ENCODE data around the gene MAGI2.

Gene MAGI2

DNA sequence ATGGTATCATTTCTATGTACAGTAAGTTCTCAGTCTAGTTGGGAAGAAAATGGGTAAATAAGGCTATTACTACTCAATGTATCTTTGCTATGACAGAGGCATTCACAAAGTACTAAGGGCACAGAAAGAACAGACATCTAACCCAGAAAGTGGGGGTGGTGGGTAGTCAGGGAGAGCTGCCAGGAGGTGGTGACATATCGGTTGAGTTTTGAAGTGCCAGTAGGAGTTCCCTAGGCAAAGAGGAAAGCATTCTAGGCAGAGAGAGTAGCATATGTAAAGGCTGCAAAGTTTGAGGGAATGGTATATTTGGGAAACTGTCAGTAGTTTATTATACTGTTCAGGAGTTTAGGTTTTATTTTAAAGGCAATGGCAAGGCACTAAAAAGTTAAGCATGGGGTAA, 1372.1 kb downstream of the MAGI2 start:
- DNase-seq (ENCODE audit: low read depth): no peak

DNA sequence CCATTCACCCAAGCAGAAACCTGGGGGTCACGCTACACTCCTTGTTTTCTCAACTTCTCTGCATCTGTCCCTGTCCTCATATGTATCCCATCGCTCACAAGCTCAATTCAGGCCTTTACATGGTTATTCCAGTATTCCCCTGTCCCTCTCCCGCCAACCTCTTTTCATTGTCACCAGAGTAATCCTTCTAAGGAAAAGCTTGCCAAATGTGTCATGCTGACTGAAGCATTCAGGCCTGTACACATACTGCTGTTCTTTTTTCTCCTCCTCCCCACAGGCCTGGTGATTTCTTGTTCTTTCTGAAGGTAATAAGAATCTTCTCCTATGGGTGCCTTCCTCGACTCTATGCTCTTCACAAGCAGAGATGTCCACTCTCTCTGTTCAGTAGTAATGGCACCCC, 1372.7 kb downstream of the MAGI2 start:
- no peak for DNase-seq (ENCODE audit: low read depth)

DNA sequence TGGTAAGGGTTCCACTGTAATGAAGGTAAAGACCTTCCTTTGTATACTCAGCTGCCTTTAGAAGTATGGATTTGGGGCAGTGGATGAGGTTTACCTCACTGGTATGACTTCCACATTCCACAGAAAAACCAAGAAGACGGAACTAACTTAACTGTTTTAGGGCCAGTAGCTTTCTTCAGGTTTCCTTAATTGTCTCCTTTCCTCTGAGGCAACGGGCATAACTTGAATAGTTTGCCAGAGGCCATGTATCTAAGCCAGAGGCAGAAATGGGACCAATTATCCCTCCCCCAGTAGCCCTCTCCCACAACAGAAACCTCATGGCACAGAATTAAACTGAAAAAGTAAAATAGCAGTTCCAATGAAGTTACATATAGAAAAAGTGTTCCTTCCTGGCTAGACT, 1373.2 kb downstream of the MAGI2 start:
- DNase-seq (ENCODE audit: low read depth): no peak

DNA sequence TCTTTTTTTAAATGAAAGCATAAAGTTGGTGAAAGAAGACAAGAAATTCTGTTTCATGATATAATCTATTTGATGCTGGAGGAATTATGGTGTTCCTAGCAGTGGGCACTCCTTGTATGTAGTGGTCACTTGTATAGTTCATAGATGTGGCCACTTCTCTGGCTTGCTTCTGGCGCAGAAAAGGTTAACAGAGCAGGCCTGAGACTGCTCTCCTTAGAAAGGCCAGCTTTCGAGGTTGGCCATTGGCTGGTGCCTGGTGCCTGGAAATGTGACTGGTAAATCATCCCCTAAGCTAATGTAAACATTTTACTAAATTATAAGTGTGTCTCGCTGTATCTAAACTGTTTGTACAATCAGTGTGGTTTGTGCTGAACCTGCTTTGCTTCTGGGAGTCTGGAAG, 1378.8 kb downstream of the MAGI2 start:
- DNase-seq (ENCODE audit: low read depth): no peak

DNA sequence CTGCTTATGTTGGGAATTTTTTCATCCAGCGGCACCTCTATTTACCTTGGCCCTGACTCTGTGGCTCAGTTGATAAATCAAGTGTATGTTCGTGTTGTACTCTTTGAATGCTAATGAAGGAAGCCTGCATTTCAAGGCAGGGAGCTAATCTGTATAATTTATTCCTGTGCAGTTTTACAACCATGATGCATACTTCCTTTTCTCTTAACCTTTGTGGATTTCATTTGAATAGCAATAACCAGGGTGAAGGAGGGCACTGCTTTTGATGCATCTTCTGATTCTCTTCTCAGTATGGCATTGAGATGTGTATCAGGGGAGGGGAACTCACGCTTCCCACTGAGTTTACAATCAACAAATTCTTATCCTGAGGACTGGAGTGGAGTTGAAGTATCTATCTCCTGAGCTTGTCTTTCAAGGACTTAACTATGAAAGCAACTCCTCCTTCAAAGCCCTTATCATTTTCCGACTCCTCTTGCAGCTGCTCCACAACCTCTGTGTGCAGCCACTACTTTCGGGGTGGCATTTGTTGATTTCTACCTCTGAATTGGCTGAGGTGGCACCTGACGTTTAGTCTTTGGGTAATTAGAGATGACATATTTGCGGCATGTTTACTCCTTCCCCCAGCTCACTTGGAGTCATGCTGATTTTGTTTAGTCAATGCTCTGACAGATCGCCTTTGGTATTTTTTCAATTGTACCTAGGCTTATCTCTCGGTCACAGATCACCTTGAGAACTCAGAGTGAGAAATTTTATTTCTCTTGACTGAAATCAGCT, 1379.7 kb downstream of the MAGI2 start:
- no peak for DNase-seq (ENCODE audit: low read depth)

DNA sequence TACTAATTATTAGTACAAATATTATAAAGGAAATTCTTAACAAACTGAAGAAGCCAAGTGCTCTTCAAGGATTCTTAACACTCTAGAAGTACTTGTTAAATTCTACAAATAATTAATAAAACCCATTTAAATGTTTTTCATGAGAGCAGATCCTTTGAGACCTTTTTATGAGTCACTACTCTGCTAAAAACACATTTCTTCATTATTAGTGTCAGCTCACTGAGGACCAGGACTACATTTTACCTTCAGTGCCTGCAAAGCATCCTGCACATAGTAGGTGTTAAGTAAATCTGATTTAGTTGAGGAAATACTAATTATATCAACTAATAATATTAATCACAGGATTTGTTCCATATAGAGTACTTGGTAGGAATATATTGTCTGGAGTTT, 1381.3 kb downstream of the MAGI2 start:
- DNase-seq (ENCODE audit: low read depth): no peak

DNA sequence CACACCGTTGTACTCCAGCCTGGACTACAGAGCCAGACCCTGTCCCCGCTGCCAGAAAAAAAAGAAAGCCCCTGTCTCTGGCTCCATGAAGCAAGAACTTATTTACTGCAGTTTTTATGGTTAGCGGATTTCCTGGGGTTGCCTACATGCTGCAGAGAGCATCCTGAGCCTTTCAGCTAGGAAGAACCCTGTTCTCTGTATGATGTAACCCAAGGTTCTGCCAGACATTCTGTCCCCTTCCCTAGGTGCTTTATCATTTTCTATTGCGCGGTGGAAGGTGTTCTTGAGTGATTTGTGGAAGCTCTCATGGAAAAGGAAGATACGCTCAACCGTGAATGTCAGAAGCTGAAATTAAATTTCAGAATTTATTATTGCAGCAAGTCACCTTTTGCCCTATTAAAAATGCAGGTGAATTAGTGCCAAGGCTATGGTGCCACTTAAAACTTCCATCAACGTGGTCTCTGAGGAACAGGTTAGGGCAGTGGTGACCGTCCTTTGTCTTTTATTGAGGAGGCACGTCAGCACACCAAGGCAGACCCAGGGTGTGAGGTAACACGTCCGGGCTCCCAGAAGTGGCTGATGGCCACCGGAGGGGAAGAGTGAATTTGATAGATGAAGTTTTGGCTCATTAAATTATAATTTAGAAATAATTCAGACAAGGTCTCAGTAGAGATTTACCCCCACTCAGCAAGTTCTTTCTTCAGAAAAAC, 1381.8 kb downstream of the MAGI2 start:
- DNase-seq (ENCODE audit: low read depth): no peak

DNA sequence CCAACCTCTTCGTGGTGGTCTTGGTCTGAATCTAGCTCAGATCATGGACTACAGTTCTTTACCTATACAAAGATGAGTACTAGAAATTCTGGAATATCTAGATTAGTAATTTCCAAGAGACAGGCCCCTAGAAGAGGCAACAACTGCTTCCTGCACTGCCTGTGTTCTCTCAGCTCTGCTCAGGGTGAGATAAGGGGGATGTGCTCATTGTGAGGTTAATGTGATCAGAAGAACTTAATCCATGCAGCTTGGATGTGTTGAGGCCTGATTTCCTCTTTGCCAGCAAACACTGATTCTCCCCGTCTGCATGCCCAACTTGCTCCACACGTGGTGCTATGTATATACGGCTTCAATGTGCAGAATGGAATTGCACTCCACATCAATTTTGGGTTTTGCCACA, 1386.9 kb downstream of the MAGI2 start:
- DNase-seq (ENCODE audit: low read depth): no peak

DNA sequence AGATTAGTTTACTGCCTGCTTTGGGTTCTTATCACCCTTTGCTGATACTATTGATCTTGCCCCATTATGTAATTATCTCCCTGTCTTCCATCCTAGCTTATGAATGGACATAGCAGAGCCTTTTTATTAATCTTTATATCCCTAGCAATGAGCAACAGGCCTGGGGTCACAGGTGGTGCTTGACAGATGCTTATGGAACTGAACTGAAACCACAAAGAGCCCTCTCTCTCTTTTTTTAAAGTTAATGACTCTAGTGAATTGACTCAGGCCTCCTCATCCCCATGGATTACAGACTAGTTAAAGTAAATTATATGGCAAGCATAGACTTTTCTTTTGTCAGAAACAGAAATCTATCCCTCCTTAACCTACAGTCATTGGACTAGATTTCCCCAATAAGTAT, 1389.7 kb downstream of the MAGI2 start:
- DNase-seq (ENCODE audit: low read depth): no peak

DNA sequence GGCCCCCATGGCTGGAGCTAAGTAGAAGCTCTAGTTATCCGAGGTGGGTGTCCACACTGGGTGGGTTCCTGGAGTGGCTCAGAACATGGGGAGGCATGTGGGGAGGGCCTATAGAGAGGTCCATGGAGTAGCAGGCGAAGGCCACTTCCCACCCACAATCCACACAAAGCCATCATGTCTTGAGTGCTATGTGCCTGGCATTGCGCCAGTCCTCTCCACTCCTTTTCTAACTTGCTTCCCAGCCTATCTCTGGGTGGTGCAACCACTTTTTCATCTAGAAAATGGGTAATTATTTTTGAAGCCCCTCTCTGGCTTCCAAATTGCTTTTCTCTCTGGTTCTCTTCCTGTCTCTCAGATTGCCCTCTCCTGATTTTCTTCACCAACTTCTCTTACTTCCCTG, 1391.3 kb downstream of the MAGI2 start:
- DNase-seq (ENCODE audit: low read depth): no peak

DNA sequence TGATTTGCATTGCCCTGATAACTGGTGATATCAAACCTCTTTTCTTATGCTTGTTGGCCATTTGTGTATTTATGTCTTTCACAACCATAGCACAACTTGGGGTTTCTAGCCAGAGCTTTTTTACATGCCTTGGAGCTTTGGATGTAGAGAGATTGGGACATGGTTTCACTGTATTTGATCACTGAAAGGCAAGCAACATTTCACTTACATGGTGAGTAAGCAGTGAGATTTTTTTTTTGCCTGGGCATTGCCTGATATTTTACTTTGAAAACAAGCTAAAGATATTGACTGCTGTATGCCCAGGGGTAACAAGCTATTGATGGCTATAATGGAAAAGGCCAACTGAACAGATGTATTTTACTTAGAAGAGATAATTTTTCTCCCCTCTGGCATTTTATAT, 1395.9 kb downstream of the MAGI2 start:
- DNase-seq (ENCODE audit: low read depth): no peak

DNA sequence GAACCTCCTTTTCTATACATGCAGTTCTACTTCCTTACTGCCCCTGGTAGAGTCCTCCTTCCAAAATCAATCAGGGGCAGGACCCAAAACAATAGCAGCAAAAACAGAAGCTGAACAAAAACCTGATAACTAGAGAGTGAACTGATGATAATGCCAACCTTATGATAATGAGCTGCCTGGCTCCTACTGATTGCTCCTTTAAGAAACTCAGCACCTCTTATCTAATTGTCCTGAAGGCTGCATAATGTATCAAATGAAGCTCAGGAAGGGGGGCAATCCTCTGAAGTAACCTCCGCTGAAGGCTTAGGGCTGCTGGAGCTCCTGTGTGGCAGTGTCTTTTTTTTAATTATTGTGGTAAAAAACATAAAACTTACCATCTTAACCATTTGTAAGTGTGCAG, 1397.9 kb downstream of the MAGI2 start:
- DNase-seq (ENCODE audit: low read depth): no peak

DNA sequence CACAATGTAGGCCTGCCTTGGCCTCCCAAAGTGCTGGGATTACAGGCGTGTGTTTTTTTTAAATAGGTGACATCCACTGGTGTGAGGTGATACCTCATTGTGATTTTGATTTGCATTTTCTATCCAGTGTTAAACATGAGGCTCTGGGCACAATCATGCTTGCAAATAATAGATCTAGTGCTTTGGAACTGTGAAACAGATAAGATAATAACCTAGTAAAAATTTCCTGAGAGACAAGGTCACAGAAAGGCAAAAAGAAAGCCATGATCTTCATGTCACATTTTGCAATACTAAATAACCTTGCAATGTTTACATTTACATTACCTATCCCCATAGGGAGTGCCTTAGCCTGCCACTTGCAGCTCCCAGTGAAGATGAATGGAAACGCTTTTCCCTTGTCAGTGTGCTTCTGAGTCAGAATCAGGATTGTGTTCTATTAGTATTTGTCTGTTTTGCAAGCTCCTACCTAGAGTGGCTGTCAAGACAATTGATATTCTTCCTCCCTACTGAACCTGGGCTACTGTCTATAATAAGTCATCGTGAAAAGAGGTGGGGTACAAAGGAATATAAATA, 1398.4 kb downstream of the MAGI2 start:
- no peak for DNase-seq (ENCODE audit: low read depth)

DNA sequence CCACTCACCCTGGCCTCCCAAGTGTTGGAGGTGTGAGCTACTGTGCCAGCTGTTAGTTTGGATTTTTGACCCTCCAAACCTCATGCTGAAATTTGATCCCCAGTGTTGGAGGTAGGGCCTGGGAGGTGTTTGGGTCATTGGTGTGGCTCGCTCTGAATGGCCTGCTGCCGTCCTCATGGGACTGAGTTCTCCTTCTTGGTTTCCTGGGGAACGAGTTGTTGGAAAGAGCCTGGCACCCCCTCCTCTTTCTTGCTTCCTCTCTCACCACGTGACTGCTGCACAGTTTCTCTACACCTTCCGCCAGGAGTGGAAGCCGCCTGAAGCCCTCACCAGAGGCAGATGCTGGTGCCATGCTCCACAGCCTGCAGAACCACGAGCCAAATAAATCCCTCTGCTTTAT, 1401.4 kb downstream of the MAGI2 start:
- DNase-seq (ENCODE audit: low read depth): no peak

DNA sequence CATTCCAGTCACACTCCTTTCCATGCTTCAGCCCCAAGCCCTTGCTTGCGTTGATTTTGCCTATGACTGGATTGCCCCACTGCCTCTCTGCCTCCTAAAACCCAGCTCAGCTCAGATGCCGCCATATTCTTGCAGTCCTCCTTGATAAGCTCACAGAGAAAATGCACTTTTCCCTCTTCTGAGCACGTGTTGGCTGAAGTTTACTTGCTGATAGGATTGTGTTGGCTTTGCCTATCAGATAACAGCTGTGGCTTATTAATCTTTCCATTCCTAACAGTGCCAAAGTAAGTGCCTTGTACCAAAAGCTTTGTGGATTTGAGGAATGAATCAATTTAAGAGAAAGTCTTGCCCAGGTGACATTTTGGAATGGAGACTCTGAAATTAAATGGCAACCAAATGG, 1405.7 kb downstream of the MAGI2 start:
- DNase-seq (ENCODE audit: low read depth): no peak

DNA sequence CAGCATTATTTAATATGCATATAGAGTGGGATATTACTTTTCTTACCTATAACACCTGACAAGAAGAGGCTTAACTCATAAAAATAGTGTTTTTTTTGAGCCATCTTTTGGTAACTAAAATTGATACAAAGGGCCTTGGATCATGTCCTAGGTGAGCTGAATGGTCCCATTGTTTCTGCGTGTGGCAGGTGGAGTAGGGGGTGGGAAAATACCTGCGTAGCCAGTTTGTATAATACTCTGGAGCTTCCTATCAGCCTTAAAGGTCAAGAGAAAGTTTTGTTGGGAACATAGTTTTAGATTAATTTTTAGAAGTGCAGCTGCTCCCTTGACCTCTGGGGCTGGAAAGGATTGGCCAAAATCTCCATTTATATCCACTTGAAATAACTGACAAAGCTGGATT, 1410.3 kb downstream of the MAGI2 start:
- DNase-seq (ENCODE audit: low read depth): no peak

DNA sequence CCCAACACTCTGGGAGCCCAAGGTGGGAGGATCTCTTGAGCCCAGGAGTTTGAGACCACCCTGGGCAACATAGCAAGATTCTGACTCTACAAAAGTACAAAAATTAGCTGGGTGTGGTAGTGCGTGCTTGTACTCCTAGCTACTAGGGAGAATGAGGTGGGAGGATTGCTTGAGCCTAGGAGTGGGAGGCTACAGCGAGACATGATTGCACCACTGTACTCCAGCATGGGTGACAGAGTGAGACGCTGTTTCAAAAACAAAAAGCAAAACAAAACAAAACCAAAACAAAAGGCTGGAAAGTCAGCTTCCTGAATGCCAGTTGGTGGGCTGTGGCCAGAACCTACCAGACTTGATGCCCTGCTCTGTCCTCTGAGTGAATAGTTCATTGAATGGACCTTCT, 1412.0 kb downstream of the MAGI2 start:
- no peak for DNase-seq (ENCODE audit: low read depth)

DNA sequence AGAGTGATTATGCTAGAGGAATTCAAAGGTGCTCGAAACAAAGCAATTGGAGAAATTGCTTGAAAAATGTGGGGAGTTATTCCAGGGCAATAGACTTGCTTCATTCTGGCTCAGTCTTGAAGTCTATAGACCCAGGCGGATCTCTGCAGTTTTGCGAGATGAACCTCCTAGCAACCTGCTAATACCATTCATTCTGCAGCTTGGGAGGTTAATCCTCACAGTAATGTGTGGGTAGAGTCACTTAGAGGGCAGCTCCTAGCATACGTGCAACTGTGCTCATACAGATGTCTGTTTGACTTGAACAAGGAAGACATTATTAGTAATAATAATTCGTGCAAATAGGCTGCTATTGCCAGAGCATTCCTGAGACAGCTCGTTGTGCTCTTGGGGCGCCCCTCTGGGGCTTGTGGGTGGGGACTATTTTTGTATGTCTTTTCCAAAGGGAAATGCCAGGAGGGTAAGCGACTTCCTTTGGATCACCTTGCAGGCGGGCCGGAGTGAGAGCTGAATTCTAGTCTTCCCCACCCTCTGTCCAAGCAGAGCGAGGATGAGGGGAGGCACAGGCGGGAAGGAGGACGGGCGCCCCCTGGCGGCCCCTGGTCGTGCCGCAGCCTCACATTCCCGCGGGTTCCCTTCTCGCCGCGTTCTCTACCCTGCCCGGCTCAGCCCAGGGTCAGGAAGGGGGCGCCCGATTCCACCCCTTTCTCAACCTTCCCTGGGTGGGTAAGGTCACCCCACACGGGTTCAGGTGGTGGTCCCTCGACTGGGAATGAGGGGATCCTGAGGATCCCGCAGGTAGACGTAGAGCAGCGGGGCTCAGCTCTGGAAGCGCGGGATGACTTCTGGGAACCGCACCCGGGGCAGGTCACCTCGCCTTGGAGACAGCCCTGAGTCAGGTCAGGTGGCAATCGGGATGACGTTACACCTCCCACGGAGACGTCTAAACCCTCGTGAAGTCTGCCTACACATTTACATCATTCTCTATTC, 1413.4 kb downstream of the MAGI2 start:
- no peak for DNase-seq (ENCODE audit: low read depth)

DNA sequence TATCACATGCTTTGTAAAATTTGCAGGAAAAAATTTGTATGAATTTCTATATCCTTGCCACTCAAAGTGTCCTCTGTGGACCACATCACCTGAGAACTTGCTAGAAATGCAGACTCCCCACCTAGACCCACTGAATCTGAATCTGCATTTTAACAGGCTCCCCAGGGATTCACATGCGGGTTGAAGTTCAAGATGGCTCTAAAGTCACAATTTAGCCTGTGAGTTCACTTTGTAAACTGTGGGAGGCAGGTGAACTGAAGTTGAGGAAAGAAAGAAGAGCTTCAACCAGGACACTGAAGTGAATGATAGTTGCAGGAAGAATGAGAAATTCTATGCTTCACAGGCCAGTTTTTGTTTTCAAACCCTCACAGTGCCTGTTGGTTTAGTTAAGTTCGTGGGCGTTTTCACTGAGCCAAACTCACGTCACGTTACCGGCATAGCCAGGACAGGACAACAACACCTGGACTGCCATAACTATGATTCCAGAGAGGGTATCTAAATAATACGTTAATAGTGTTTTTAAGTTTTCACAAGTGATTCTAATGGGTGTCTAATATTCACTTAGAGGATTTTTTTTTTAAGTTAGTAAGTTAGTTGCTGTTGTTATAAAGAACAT, 1414.9 kb downstream of the MAGI2 start:
- DNase-seq (ENCODE audit: low read depth): no peak

DNA sequence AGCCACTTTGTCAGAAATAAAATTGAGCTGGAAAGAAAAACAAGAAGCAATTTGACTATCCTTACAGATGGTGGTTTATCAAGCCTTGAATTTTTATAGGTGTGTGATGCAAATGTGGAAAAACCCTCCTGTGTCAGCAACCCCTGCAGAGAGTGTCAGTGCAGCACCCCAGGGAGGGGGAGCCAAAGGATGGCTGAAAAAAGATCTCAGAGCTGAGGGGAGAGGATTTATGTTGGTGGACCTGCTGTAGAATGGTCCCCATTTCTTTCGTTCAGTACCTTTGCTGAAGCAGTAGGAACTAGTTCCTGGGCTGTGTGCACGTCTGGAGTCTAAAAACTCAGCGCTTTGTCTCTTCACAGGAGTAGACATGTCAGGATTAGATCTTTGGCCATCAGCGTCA, 1415.9 kb downstream of the MAGI2 start:
- no peak for DNase-seq (ENCODE audit: low read depth)

DNA sequence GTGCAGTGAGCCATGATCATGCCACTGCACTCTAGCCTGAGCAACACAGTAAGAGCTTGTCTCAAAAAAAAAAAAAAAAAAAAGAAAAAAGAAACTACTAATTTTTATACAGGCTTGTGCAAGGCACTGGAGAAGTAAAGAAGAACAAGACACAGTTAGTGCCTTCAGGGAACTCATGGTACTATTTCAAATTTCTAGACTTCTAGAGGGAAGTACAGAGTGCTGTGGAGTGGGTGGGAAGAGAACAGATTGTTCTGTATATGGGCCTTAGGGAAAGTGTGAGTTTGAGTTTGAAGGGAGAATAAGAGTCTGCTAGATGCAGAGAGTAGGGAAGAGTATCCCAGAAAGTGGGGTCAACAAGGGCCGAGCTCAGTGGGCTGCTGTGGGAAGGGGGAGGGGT, 1420.1 kb downstream of the MAGI2 start:
- no peak for DNase-seq (ENCODE audit: low read depth)

DNA sequence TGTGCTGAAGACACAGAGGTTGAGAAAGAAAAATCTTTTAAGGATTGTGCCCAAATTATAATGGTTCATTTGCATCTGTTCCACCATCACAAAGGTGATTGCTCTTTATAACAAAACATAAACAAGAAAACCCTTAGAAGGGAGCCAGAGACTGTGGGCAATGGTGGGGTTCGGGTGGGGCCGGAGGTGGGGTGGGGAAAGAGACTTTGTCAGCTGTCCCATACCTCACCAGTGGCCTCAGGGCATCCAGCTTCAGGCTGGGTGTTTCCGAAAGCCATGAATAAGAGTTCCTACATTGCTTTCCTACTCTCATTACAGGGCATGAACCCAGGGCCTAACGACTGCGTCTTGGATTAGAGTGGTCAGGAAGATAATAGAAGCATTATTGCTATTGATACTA, 1427.0 kb downstream of the MAGI2 start:
- no peak for DNase-seq (ENCODE audit: low read depth)
